ENCODE data around the gene TNIP2.
A peak's percentile ranks its signal among the peaks of the same experiment; 100 is the strongest.

Gene TNIP2, protein sequence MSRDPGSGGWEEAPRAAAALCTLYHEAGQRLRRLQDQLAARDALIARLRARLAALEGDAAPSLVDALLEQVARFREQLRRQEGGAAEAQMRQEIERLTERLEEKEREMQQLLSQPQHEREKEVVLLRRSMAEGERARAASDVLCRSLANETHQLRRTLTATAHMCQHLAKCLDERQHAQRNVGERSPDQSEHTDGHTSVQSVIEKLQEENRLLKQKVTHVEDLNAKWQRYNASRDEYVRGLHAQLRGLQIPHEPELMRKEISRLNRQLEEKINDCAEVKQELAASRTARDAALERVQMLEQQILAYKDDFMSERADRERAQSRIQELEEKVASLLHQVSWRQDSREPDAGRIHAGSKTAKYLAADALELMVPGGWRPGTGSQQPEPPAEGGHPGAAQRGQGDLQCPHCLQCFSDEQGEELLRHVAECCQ

DNA sequence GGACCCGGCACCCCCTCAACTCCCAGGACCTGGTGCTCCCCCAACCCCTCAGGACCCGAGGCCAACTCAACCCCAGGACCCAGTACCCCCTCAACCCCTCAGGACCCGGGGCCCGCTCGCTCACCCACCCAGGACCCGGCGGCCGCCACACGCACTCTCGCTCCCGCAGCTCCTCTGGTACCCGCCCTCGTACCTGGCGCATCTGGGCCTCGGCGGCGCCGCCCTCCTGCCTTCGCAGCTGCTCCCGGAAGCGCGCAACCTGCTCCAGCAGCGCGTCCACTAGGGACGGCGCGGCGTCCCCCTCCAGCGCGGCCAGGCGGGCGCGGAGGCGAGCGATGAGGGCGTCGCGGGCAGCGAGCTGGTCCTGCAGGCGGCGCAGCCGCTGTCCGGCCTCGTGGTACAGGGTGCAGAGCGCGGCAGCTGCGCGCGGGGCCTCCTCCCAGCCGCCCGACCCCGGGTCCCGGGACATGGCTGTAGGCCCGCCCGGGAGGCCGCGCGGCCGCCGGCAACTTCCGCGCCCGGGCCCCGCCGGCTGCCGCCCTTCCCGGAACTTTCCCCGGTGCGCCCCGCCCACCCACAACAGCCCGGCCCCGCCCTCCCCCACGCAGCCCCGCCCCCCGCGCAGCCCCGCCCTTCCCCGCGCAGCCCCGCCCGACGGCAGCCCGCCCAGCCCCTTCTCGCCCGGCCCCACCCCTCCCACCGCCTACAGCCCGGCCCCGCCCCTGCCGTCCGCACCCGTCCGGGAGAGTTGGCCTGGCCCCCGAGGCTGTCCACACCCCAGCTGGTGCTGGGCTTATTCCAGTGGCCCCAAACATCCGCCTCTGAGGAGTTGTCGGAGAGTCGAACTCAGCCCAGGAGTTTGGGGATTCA, at the start of gene TNIP2:
TNIP2 (minus strand) TSS at position 516 of the 870 bp plus-strand sequence; CDS start at position 469, 47 bp downstream.
- DNase-seq (ENCODE audit: low spot score), result peak; percentile 100

DNA sequence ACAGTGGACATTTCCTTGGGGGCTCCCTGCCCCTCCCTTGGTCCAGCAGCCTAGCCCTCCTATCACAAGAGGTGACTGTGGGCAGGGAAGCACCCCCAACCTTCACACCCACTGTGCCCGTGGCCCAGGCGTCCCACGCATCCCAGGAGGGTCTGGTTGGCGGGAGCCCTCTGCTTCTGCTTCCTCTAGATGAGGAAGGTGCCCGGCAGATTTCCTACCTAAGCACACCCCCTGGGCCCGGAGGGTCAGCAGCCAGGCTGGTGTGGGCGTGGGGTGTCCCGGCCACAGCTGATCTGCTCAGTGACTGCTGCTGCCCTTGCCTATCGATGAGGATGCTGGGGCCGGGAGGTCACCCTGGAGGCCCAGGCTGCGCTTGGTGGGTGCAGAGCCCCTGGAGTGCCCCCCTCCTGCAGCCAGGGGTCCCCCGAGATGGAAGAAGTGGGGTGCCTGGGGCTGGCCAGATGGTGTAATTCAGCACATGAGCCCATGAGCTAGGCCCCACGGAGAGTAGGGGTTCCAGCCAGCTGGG, 48.9 kb upstream of the TNIP2 start:
- DNase-seq (ENCODE audit: low spot score), result no peak

DNA sequence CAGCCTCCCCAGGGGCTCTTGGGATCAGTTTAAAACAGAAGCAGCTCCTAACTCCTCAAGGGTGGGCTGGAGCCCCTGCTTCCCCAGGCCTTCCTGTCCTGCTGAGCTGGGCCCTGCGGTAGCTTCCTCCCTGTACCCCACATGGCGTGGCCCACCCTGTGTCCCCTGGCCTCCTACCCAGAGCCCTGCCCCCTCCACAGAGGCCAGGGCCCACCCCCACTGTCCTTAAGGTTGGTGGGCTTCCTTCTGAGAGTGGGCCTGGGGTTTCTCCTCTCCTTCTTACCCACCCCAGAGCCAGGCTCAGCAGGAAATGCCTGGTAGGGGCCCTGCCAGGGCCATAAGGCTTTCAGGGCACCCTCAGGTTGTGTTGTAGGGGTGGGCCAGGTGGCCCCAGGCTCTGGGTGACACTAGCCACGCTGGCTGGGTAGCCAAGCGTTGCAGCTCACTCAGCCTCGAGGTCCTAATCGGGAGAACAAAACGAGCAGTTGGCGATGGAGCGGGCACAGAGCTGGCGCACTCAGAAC, 48.4 kb upstream of the TNIP2 start:
- DNase-seq (ENCODE audit: low spot score), result no peak

DNA sequence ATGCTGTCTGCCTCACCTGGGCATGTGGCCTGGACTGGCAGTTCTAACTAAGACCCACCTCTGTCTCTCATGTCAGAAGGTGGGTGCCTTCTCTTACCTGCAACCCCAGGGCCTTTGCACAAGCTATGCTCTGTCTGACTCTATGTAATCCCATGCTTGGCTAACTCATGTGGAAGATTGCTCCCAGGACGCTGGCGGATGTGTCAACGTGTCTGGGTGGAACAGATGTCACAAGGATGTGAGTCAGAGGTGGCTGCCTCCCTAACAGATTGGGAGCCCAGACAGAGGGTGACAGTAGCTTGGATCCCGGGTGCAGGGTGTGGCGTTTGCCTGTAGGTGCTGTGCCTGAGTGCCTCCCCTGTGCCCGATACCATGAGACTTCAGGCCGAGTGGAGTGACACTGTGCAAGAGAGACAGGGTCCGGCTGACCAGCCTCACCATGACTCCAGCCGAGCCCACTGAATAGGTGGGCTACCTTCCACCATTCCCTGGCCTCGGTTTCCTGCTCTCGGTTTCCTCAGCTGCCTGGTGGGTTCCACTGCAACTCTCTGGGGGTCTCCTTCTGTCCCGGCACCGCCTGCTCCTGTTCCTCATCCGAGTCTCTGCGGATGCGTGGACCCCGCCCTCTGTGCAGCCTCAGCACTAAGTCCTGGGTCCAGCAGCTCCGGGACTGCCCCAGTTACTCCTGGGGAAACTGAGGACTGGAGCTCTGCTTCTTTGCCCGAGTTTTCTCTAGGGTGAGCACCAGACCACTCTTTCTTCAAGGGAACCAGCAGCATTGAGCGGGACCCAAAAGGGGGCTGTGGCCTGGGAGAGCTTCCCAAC, 47.7 kb upstream of the TNIP2 start:
- no peak for DNase-seq (ENCODE audit: low spot score)

DNA sequence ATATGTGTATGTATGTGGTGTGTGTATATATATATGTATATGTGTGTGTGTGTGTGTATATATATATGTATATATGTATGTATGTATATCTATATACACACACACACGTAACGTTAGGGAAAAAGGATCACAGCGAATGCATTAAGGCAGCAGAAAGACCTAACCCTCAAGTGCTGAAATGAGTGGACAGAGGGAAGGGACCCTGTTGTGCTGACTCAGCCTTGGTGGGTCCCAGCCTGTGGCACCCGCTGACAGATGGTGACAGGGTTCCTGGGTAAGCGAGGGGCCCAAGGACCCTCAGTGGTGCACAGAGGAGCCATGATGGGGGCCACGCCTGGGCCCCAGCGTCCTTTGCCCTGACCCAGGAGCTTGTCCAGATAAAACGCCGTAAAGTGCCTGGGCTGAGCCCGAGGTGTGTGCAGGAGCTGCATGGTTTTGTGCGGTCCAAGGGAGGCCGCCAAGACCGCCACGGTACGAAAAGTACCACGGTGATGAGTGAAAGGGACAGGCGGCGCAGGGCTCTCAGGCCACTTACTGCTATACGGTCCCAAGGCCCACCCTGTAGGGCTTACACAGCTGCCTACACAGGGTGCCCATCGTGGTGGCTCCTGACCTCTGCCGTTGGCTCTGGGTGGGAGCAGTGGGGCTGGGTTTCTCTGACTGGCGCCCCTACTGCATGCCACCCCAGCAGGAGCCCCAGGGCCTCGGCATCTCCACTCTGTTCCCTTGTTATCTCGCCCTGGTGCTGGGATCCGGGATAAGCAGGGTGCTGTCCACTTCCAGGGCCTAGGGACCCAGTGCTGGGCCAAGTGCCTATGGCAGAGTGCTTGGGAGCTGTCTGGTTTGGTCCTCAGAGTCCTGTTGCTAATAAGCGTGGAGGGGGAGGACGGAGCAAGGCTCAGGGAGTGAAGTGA, 46.7 kb upstream of the TNIP2 start:
- no peak for DNase-seq (ENCODE audit: low spot score)

DNA sequence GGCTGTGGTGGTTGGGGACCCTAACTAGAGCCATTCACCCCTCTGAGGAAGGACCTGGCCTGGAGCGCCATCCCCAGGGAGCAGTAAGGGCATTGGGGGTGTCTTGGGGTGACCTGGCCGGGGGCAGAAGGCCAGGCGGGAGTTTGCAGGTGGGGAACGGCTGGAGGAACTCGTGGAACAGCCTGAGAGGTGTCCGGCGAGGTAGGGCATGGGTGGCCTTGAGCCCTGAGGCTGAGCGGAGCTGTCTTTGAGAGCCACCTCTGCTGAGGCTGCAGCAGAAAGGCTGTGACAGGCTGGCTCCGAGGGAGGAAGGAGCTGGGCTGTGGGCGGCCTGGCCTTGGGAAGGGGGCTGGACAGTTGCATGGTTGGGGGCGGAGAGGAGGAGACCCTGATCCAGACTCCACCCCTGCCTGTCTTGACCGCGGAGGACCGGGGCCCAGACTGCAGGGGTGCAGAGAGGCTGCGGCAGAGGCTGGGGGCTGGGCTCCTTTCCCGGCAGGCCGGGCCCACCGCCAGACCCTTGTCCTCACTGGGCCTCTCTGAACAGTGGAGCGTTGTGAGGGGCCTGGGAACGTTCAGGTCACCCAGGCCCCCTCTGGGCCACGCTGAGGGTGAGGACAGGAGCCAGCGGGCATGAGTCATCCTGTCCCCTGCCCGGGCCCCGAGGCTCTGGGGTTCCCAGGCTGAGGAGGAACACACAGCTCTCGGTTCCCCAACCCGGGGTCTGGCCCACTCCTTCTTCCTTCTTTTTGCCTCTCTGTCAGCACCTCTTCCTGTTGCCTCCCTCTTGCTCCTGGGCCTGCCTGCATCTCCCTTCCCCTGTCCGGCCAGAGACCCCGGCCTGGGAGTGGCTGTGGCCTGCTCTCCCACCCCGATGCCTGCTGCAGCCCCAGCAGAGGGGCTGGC, 44.8 kb upstream of the TNIP2 start:
- DNase-seq (ENCODE audit: low spot score), result no peak

DNA sequence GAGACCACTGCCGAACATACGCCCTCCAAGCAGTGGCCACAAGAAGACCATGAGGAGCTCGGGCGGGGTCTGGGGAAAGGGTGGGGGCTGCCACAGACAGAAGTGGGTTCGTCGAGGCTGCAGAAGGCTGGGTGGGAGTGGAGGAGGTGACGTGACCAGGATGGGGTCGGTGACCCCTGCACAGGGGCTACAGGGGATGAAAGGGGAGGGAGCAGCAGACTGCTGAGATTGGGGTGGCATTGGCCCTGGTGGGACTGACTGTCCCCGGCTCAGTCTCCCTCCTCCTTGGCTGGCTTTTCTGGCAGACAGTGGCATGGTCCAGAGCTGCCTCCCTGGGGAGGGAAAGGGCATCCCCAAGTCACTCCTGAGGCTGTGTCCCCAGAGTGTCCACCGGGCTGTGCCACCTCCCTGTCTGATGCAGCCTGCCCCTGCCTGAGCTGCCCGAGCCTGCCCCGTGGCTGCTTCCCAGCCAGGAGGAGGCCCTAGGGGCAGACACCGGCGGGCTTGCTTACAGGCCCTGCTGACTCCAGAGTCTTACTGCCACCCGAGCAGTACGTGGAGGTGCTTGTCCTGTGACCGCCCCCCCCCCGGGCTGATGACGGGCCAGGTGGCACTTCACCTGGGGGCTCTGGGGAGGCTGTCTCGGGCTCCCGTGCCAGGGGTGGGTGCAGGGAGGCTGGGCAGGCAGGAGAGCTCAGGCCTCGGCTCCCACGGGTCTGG, 44.0 kb upstream of the TNIP2 start:
- DNase-seq (ENCODE audit: low spot score), result no peak

DNA sequence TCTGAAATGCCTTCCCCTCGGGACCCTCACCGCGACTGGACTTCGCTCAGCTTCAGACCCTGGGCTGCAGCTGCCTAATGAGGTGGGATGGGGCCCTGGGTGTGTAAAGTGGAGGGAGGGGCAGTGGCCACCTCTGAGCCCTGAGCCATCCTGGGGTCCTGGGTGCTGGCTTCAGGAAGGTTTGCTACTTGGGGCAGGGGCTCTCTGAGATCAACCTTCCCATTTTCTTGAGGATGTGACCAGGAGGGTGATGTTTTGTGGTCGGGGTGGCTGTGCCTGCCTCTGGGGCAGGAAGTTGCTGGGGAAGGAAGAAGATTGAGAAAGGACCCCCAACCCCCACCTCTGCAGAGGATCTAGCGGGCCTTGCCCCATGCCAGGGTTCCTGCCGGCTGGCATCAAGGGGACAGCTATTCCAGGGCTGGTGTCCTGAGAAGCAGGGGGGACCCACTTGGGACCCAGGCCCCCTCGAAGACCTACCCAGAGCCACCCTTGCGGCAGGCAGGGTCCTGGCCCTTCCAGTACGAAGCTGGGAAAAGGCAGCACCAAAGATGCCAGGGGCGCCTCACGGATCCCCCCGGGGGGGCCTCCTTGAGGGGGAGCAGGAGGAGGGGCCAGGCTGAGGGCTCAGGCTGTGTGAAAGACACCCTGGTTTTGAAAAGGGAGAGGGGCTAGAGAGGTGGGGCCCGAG, 43.2 kb upstream of the TNIP2 start:
- DNase-seq (ENCODE audit: low spot score), result no peak

DNA sequence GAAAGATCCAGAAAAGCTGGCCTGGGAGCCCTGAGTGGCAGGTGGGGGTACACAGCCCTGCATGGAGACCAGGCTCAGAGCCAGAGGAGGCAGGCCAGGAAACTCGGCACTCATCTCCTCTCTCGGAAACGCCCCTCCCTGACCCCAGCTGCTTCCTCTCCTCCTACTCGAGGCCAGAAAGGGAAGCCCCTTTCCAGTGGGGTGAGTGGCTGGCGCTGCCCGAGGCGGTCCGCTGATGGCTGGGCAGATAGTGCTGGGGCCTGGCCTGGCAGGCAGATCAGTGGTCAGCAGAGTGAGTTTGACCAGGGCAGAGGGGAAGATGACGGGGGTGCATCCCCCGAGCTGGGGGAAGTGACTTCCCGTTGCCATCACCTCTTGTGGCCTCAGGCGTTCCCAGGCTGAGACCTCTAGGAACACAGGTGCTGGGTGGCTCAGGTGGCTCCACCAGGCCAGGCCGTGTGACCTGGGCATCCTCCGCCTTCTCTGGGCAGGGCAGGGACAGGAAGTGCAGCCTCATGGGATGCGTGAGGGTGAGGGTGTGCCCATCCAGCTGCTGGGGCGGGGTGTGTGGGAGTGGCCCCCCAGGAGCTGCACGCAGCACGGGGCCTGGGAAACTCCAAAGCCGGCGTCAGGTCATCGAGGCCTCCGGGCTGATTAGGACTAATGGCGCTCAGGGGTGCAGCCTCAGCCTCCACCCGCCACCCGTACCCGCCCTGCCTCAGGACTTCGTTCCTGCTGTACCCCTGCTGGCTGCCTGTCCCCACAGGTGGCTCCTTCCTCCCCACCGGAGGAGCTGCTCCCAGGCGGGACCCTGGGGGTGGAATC, 42.5 kb upstream of the TNIP2 start:
- DNase-seq (ENCODE audit: low spot score), result no peak

DNA sequence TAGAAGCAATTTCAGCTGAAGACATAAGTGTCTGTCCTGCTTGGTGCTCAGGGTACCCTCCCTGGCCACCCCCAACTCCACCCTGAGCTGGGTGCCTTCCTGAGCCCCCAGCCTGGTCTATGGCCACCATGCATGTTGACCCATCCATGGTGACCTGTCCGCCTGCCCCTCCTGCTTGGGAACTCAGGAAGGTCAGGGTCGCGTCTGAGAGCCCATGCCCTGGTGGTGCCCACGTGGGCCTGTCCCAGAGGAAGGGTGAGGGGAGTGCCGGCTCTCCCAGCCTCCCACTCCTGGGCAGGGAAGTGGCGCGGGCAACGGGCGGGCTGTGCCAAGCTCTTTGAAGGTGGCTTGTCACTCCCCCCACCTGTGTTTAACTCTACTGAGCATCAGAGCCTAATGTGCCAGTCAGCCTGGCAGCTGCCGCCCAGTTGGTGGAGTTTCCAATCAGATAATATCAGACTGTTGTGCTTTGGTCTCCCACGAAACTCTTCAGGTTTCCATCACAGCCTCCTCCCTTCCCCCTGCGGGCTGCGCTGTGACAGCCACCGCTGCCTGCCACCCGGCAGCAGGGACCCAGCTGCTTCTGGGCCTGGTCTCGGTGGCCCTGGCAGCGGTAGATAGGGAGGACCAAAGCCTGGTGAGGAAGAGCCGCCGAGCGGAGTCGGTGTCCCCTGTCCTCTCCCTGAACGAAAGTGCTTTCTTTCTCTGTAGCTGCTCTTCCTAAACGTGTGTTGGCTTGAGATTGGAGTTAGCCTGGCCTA, 41.6 kb upstream of the TNIP2 start:
- no peak for DNase-seq (ENCODE audit: low spot score)

DNA sequence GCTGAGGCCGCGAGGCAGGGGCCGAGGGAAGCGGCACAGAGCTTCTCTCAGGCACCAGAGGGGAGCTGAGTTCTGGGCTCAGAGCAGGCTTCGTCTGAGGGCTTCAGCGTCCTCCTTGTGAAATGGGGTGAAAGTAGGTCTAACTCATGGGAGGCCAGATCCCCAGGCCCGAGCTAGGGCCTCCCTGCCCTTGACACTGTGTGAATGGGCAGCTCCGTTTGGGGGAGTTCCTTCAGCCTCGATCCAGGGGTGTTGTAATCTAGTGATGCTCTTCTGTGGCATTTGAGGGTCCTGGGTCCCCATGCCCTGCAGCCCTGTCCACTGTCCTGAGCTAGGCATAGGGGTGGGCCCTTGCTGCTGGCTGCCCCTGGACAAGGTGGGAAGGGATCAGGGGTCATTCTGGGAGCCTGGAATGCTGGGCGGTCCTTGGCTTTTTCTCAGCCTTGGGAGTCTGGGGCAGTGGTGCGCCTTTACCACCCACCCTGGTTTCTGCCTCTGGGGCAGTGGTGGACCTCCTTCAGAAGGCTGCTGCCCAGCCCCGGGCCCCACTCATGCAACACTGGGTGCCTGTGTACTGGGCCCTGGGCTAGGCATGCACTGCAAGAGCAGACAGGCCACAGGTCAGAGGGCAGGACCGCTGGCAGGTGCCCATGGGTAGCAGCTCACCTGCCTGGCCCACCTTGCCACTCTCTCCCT, 40.9 kb upstream of the TNIP2 start:
- no peak for DNase-seq (ENCODE audit: low spot score)

DNA sequence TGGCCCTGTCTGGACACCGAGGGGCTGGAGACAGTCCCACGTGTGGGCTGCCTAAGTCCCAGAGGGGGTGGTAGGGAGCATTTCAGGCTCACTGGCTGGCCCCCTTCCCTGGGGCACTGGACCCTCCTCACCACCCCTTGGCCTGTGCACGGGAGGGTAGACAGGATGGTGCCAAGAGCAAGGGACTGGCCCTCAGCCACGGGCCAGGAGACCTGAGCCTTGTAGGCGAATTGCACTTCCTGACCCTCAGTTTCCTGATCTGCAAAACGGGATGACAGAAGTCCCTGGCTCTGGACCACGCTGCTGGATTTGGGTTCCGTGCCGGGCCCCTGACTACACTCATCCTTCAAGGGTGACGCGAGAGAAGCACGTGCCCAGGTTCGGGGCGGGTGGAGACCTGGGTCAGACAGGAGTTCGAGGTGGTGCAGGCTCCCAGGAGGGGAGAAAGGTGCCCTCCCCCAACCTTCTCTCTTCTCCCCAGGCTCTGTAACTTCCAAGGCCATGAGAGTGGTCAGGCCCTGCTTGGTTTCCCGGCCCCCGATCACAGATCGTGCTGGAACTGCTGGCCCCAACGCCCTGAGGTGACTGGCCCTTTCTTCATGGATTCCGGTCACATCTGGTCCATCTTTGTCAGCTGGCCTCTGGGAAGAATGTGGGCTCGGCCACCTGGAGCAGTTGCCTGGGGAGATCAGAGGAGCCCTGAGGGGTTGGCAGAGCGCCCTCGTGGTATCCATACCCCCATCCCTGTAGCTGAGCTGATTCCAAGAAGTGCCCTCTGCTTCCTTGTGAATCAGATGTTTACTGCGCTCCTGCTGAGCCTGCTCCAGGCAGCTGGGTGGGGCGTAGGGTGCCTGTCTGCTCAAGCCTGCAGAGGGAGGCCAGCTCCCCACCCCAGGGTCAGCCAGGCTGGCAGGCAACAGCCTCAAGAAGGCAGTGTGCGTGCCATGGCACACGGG, 40.0 kb upstream of the TNIP2 start:
- DNase-seq (ENCODE audit: low spot score), result no peak

DNA sequence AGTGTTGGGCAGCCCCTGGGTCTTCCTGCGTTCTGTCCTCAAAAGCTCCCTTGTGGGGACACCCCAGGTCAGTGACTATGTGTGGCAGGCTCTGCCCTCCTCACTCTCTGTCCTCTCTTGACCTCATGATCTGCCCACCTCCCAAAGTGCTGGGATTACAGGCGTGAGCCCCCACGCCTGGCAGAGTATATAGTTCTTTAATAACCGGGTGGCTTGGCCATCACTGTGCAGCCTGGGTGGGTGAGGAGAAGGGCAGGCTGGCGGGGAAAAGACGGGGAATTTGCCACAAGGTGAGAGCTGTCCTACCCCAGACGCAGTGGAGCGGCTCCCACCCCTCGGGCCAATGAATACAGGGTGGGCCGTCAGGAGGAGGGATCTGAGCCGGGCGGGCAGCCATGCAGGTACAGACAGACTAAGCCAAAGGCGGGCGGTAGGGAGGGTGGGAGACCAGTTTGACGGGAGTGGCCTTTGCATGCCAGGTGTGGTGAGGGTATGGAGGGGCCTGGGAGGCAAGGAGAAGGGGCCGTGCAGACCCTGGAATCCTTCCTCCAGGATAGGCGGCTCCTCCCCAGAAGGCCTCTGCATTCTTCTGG, 39.3 kb upstream of the TNIP2 start:
- DNase-seq (ENCODE audit: low spot score), result no peak

Data from D341Med (cell line).